Lower leg skin (tissue), 4 donors: ENCODE results near the gene POLR1D. TPM values are rescaled to one million over a fixed set of nuclear protein-coding genes. Genes with fewer than 3 reads are reported as not detected.

Experiments
- DNase-seq, 2 donors: peaks; one replicate each; pipeline ENCODE4 v3.0.0-alpha.2; 2019; ENCODE audit warnings: low spot score in 2 of 2
- H3K4me3 ChIP-seq: fragments of 200-600 bp; sonication (generic); 2 replicates; pipeline ENCODE4 v1.5.1; 2017; ENCODE audit warnings: mild to moderate bottlenecking, low read depth; ENCODE audit not compliant: poor library complexity, severe bottlenecking
- CTCF ChIP-seq, 3 donors: fragments of 450-650 bp; IDR thresholded peaks; one replicate each; pipeline ENCODE4 v1.5.1; 2016; ENCODE audit warnings: antibody characterized with exemption in 3 of 3, mild to moderate bottlenecking in 3 of 3, moderate library complexity in 2 of 3
- POLR2A ChIP-seq, 2 donors: fragments of 450-650 bp; IDR thresholded peaks; one replicate each; pipeline ENCODE4 v1.6.1; 2016 to 2017; ENCODE audit warnings: antibody characterized with exemption in 2 of 2, mild to moderate bottlenecking in 1 of 2, moderate library complexity in 1 of 2
- WGBS, 2 donors: methylation state at CpG; one replicate each; pipeline ENCODE4 v1.1.5; 2018; 5-methylcytosine and 5-hydroxymethylcytosine counted together
- intact Hi-C: fragments of 100-400 bp; cut with DNase I; formaldehyde crosslinking; loops from one replicate; pipeline ENCODE4 v1.15.0; 2023; ENCODE audit warnings: low total_unique reads
- total RNA-seq, 4 donors: library from RNA; depleted of rRNA; stranded (reverse); fragments of >200 nt; gene quantifications; one replicate each; pipeline ENCODE4 v1.1.0, GENCODE V29; 2016

The POLR1D gene
- total RNA-seq, 4 donors from 2014 or later: 130 to 280 (median 214) TPM

GRCh38 chr13:27670861-27671260 lies 49.2 kb downstream of the POLR1D start:
- WGBS, 2 donors: 50 to 72% methylated on average over 1 of the region's 1 CpG
- no peak for DNase-seq
- no peak for TF ChIP-seq POLR2A (IDR thresholded peaks at IDR 0.05)
- no peak for TF ChIP-seq CTCF (IDR thresholded peaks at IDR 0.05)
- intact Hi-C loops: no loop called here
- H3K4me3 ChIP-seq: no peak overlapping the region

- no peak for TF ChIP-seq POLR2A (IDR thresholded peaks at IDR 0.05)
- TF ChIP-seq CTCF (IDR thresholded peaks at IDR 0.05): no peak
These were observed 50.3 kb downstream of the POLR1D start for GRCh38 chr13:27672025-27672424.

More at GRCh38 chr13:27672025-27672424, 50.3 kb downstream of the POLR1D start:
- 94 to 95% methylated on average over 1 of the region's 1 CpG for WGBS, 2 donors
- H3K4me3 ChIP-seq: no peak overlapping the region
- no peak for DNase-seq
- intact Hi-C loops: no loop called here

Other genes with a start within 250 kb of the POLR1D start
- 100 to 1,000 TPM in 2 of 4 donors, 10 to 100 TPM in 2; 96.6 to 162 (median 101) TPM for gene GTF3A, start 197.3 kb upstream of the POLR1D start, total RNA-seq
- gene MTIF3, start 171.3 kb upstream of the POLR1D start, total RNA-seq: 10 to 100 TPM; 46.1 to 98.1 (median 70.8) TPM
- gene LNX2, start 1.4 kb upstream of the POLR1D start, total RNA-seq: 10 to 100 TPM; 15.8 to 18.2 (median 17.0) TPM
- gene GSX1, start 170.6 kb downstream of the POLR1D start, total RNA-seq: not detected